Kidney epithelial cell (primary cell): ENCODE results near the gene TNK2. TPM values are rescaled to one million over a fixed set of nuclear protein-coding genes. Genes with fewer than 3 reads are reported as not detected.

ENCODE experiments used
- DNase-seq: peaks from one replicate; pipeline ENCODE4 v3.0.0-alpha.2; 2010; ENCODE audit warnings: low read depth
- H3K27me3 ChIP-seq: 2 replicates; pipeline ENCODE4 v1.6.0; 2011; ENCODE audit warnings: low read length; ENCODE audit not compliant: control insufficient read depth, insufficient read depth
- H3K36me3 ChIP-seq: 2 replicates; pipeline ENCODE4 v1.5.1; 2011; ENCODE audit warnings: low read length; ENCODE audit not compliant: control insufficient read depth, insufficient read depth
- H3K4me3 ChIP-seq: 2 replicates; pipeline ENCODE4 v1.5.1; 2011; ENCODE audit warnings: low read depth, mild to moderate bottlenecking, control low read depth, low read length
- CTCF ChIP-seq: IDR thresholded peaks from 2 replicates; pipeline ENCODE4 v1.5.1; 2011; ENCODE audit warnings: mild to moderate bottlenecking, moderate library complexity, low read length, control low read depth, inconsistent platforms; ENCODE audit not compliant: insufficient read depth, poor library complexity, severe bottlenecking
- total RNA-seq: library from RNA; depleted of rRNA; stranded (reverse); fragments of >200 nt; gene quantifications from 2 replicates; pipeline ENCODE4 v1.2.3, GENCODE V29; 2015

The TNK2 gene
- total RNA-seq, 1 donor from 2014 or later, result 16.0 TPM

GRCh38 chr3:195887670-195888069 lies 20.7 kb downstream of the TNK2 start:
- Histone ChIP-seq H3K27me3 (no peaks in the 10 kb centered on the region), H3K4me3 (no peak overlapping the region), H3K36me3 (peaks cover 1% of the 10 kb centered on the region)
- TF ChIP-seq CTCF, result no peak
- no peak for DNase-seq

DNA sequence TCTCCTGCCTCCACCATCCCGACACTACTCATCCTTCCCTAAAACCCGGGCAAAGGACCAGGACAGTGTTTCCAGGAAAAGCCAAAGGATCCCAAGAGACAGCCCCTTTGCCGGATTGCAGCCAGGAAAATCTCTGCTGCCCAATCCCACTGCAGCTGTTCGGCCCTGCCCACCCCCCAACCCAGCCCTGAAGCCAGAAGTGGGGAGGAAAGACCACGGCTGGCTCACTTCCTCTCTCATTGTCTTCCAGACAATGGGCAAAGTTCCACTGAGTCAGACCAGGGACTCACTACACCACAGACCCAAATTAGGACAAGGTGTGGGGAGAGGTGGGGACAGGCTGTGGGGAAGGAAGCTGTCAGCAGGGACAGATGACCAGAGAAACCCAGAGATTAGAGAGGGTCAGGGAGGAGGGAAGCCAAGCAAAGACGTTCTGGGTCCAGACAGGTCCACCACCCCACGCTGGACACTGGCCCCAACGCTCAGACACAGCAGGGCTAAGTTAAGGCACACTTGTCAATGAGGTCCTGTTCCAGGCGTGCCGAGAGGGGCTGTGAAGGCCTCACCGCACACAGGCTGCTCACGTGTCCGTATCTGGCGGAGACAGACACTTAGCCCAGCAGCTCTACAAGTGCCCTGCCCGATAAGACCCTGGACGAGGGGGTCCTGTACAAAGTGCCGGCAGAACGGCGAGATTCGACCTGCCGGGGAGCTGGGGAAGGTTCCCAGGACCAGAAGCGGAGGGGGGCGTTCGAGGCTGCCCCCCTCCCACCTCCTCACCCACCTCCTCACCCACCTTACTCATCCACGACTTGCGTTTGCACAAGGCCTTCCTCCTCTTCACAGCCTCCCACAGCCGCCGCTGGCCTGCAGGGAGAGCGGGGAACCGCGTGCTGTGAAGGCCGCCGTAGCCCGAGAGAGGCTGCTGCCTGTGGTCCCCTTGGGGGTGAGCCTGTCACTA lies 21.9 kb downstream of the TNK2 start:
- DNase-seq, result no peak
- Histone ChIP-seq H3K27me3 (no peaks in the 10 kb centered on the region), H3K36me3 (peaks cover 1% of the 10 kb centered on the region), H3K4me3 (no peak overlapping the region)
- no peak for TF ChIP-seq CTCF

DNA sequence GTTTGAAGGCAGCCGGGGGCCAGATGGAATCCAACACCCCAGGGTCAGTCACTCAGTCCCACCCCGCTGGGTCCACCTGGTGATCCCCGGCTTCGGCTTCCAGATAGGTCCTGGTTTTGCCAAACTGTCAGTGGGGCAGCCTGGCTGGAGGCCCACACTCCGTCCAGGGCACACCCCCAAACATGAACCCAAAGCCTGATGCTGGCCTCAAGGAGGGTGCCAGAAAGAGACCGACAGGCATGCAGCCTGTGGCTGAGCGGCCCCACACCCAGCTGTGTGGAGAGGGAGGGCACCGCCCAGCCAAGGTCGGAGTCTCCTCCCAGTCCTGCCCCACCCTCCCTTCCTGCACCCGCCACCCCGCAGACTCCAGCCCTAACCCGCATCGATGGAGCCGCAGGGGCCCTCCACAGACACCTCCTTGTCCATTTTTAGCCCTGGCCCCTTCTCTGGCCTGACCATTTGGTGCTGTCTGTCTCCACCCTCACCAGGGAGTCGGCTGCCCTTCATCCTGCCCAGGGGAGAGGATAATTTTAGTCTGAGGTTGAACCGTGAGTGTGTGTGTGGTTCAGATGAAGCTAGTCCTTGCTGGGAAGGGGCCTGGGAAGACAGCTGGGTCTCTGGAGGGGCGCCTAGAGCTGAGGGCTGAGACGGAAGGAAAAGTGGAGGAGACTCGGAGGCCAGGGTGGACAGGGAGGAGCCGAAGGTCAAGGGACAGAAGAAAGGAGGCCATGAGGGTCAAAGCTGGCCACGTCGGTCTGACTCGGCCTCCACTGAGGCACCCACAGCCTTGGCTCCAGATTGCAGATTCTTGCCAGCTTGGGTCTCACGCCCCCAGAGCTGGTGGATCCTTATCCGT lies 23.1 kb downstream of the TNK2 start:
- peaks cover 1% of the 10 kb centered on the region for H3K36me3 ChIP-seq
- no peak for TF ChIP-seq CTCF
- no peak overlapping the region for H3K4me3 ChIP-seq
- no peaks in the 10 kb centered on the region for H3K27me3 ChIP-seq
- no peak for DNase-seq

DNA sequence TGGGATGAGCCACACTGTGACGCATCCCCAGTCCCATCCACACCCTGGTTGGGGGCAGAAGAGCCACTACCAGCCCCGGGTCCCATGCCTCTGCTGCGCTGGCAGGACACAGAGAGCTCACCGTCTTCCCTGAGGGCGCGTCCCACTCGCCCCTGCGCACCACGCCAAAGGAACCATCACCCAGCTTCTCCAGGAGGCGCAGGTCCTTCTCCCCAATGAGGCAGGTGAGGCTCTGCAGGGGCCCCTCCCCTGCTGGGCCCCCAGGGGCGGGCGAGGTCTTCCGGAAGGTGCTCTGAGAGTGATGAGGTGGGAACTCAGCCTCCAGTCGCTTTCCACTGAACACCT lies 23.7 kb downstream of the TNK2 start:
- Histone ChIP-seq H3K27me3 (no peaks in the 10 kb centered on the region), H3K36me3 (peaks cover 1% of the 10 kb centered on the region), H3K4me3 (no peak overlapping the region)
- TF ChIP-seq CTCF, result no peak
- no peak for DNase-seq

DNA sequence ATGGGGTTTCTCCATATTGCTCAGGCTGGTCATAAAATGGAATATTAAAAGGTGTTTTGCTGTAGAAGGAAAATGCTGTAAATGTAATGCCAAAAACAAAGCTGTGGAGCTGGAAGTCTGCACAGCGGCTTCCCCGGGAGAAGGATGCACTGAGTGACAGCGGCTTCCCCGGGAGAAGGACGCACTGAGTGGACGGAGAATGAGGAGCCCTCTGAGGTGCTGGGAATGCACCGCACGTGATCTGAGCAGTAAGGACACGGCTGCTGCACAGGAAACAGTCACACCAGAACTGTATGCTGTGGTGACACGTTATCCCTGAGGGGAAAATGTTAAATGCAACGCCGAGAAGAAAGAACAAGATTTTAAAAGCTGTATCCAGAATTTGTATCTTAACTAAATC lies 24.6 kb downstream of the TNK2 start:
- H3K27me3 ChIP-seq, result no peaks in the 10 kb centered on the region
- no peak for TF ChIP-seq CTCF
- DNase-seq, result no peak
- H3K36me3 ChIP-seq, result peaks cover 1% of the 10 kb centered on the region
- no peak overlapping the region for H3K4me3 ChIP-seq
